Parathyroid adenoma (tissue), 2 donors: ENCODE measurements around the gene B4GALT4.

Source experiments
- H2AFZ ChIP-seq: fragments of 300-600 bp; sonication (generic); one replicate; pipeline ENCODE4 v1.7.0; 2017; ENCODE audit warnings: antibody characterized with exemption, mild to moderate bottlenecking
- H3K27ac ChIP-seq: fragments of 300-600 bp; sonication (generic); one replicate; pipeline ENCODE4 v1.7.0; 2017
- H3K27me3 ChIP-seq: fragments of 300-600 bp; sonication (generic); one replicate; pipeline ENCODE4 v1.7.0; 2017; ENCODE audit warnings: low read length; ENCODE audit not compliant: control insufficient read depth, insufficient read depth
- H3K36me3 ChIP-seq: fragments of 300-600 bp; sonication (generic); one replicate; pipeline ENCODE4 v1.7.0; 2017; ENCODE audit warnings: low read length; ENCODE audit not compliant: control insufficient read depth, insufficient read depth
- H3K4me1 ChIP-seq: fragments of 300-600 bp; sonication (generic); one replicate; pipeline ENCODE4 v1.7.0; 2017; ENCODE audit warnings: control low read depth
- H3K4me2 ChIP-seq: fragments of 300-600 bp; sonication (generic); one replicate; pipeline ENCODE4 v1.7.0; 2017; ENCODE audit warnings: low read length
- H3K4me3 ChIP-seq: fragments of 300-600 bp; sonication (generic); one replicate; pipeline ENCODE4 v1.7.0; 2017; ENCODE audit warnings: low read depth, low read length
- H3K79me2 ChIP-seq: fragments of 300-600 bp; sonication (generic); one replicate; pipeline ENCODE4 v1.7.0; 2017; ENCODE audit warnings: control low read depth
- H3K9ac ChIP-seq: fragments of 300-600 bp; sonication (generic); one replicate; pipeline ENCODE4 v1.7.0; 2017; ENCODE audit warnings: mild to moderate bottlenecking
- H3K9me3 ChIP-seq: fragments of 300-600 bp; sonication (generic); one replicate; pipeline ENCODE4 v1.7.0; 2017; ENCODE audit warnings: low read length; ENCODE audit not compliant: control insufficient read depth
- CTCF ChIP-seq: fragments of 300-600 bp; sonication (generic); IDR thresholded peaks from one replicate; pipeline ENCODE4 v1.7.0; 2017; ENCODE audit warnings: antibody characterized with exemption, mild to moderate bottlenecking
- donor health status: primary hyperparathyroidism.

B4GALT4 gene

GRCh38 chr3:119184796-119185570 lies 55.7 kb downstream of the B4GALT4 start:
- H3K36me3 ChIP-seq = no peaks in the 10 kb centered on the region
- H2AFZ ChIP-seq = no peak overlapping the region
- no peaks in the 10 kb centered on the region for H3K79me2 ChIP-seq
- no peak for TF ChIP-seq CTCF
- no peak overlapping the region for H3K4me3 ChIP-seq
- H3K27ac ChIP-seq = no peak overlapping the region
- no peaks in the 10 kb centered on the region for H3K9me3 ChIP-seq
- no peaks in the 10 kb centered on the region for H3K4me1 ChIP-seq
- no peaks in the 10 kb centered on the region for H3K27me3 ChIP-seq
- no peak overlapping the region for H3K4me2 ChIP-seq
- H3K9ac ChIP-seq = no peak overlapping the region

GRCh38 chr3:119184111-119184510 lies 56.6 kb downstream of the B4GALT4 start:
- Histone ChIP-seq H3K79me2 (no peaks in the 10 kb centered on the region), H3K27me3 (no peaks in the 10 kb centered on the region), H2AFZ (no peak overlapping the region), H3K27ac (no peak overlapping the region), H3K9me3 (no peaks in the 10 kb centered on the region), H3K4me2 (no peak overlapping the region), H3K9ac (no peak overlapping the region), H3K4me1 (no peaks in the 10 kb centered on the region), H3K36me3 (no peaks in the 10 kb centered on the region), H3K4me3 (no peak overlapping the region)
- no peak for TF ChIP-seq CTCF

- no peak overlapping the region for H3K27ac ChIP-seq
- no peaks in the 10 kb centered on the region for H3K36me3 ChIP-seq
- H3K4me1 ChIP-seq = no peaks in the 10 kb centered on the region
- no peak overlapping the region for H3K4me3 ChIP-seq
- no peaks in the 10 kb centered on the region for H3K27me3 ChIP-seq
- H3K9ac ChIP-seq = no peak overlapping the region
- H3K4me2 ChIP-seq = no peak overlapping the region
- no peak overlapping the region for H2AFZ ChIP-seq
- no peaks in the 10 kb centered on the region for H3K9me3 ChIP-seq
- no peaks in the 10 kb centered on the region for H3K79me2 ChIP-seq
- no peak for TF ChIP-seq CTCF
Observed at GRCh38 chr3:119181765-119182164, 58.9 kb downstream of the B4GALT4 start.

- no peak for TF ChIP-seq CTCF
- Histone ChIP-seq H3K27ac (no peak overlapping the region), H3K79me2 (no peaks in the 10 kb centered on the region), H3K4me3 (no peak overlapping the region), H3K4me2 (no peak overlapping the region), H3K36me3 (no peaks in the 10 kb centered on the region), H3K9me3 (no peaks in the 10 kb centered on the region), H3K9ac (no peak overlapping the region), H3K4me1 (no peaks in the 10 kb centered on the region), H3K27me3 (no peaks in the 10 kb centered on the region), H2AFZ (no peak overlapping the region)
Observed at GRCh38 chr3:119177321-119177720, 63.4 kb downstream of the B4GALT4 start.

- Histone ChIP-seq H3K36me3 (no peaks in the 10 kb centered on the region), H3K79me2 (no peaks in the 10 kb centered on the region), H3K4me2 (no peak overlapping the region), H2AFZ (no peak overlapping the region), H3K4me3 (no peak overlapping the region), H3K9ac (no peak overlapping the region), H3K9me3 (no peaks in the 10 kb centered on the region), H3K27me3 (no peaks in the 10 kb centered on the region), H3K4me1 (no peaks in the 10 kb centered on the region), H3K27ac (no peak overlapping the region)
- no peak for TF ChIP-seq CTCF
Observed at GRCh38 chr3:119176778-119177177, 63.9 kb downstream of the B4GALT4 start.
